GM12891 (cell line): ENCODE data around the gene G6PC3.

Experiments
- DNase-seq: peaks from one replicate; pipeline ENCODE4 v3.0.0; 2011; ENCODE audit warnings: low spot score; ENCODE audit not compliant: insufficient read length
- FAIRE-seq: peaks from 2 replicates; lab custom pipeline; 2011; peaks lifted over from hg19 to GRCh38; lab: Jason Lieb, UNC
- PAX5 ChIP-seq: IDR thresholded peaks from 2 replicates; pipeline ENCODE4 v1.6.1; 2011; ENCODE audit warnings: low read length, moderate library complexity, mild to moderate bottlenecking; ENCODE audit not compliant: insufficient read depth, severe bottlenecking
- POLR2A ChIP-seq: IDR thresholded peaks from 2 replicates; pipeline ENCODE4 v1.6.1; 2011; ENCODE audit warnings: low read depth, low read length, control low read depth
- POLR2AphosphoS5 ChIP-seq: IDR thresholded peaks from 2 replicates; pipeline ENCODE4 v1.6.1; 2011; ENCODE audit warnings: low read depth, low read length, control low read depth
- POU2F2 ChIP-seq: IDR thresholded peaks from 2 replicates; pipeline ENCODE4 v1.6.1; 2011; ENCODE audit warnings: low read depth, mild to moderate bottlenecking, control low read depth, low read length, moderate library complexity
- SPI1 ChIP-seq: IDR thresholded peaks from 2 replicates; pipeline ENCODE4 v1.6.1; 2011; ENCODE audit warnings: low read depth, low read length, control low read depth
- TAF1 ChIP-seq: IDR thresholded peaks from 2 replicates; pipeline ENCODE4 v1.6.1; 2011; ENCODE audit warnings: low read depth, low read length, control low read depth

G6PC3 gene

DNA sequence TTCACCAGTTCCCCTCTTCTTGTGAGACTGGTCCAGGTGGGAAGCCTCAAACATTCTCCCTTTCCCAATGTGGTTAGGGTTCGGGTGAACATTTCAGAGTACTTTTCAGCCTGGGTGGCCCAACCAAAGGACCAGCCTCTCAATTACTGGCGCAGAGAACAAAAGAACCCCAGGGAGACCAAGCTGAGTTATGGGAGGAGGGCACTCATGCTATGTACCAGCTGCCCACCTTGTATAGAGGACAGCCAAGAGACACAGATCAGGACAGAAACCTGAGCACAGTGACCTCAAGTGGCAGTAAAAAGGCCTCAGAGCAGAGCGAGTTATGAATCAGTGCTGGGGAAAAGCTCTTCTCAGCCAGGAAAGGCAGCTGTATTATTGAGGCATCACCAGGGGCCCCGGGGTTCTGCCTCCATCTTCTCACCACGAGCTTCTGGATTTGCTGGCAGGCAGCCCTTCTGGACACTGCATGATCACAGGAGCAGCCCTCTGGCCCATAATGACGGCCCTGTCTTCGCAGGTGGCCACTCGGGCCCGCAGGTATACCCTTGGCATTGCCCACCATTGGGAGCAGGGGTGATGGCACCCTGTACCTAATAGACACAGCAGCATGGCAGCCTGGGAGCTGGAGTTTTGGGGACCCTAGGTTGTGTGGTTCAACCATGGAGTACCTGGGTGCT lies 3.8 kb downstream of the G6PC3 start:
- no peak for TF ChIP-seq POU2F2
- no peak for TF ChIP-seq TAF1
- no peak for TF ChIP-seq SPI1
- no peak for TF ChIP-seq PAX5
- no peak for TF ChIP-seq POLR2A
- TF ChIP-seq POLR2AphosphoS5 = no peak
- FAIRE-seq (no peak), DNase-seq (no peak)

DNA sequence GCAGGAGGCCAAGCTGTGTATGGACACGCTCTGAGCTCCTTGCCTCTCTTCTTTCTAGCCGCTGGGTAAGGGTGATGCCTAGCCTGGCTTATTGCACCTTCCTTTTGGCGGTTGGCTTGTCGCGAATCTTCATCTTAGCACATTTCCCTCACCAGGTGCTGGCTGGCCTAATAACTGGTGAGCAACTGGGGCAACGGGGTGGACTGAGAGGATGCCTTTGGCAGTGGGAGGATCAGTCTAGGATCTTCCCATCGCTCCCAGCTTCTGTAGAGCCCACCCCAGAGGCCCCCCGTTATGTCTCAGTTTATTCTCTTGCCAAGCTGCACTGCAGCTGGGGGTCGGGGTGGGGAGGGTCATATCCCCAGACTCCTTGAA lies 4.4 kb downstream of the G6PC3 start:
- FAIRE-seq = no peak
- no peak for DNase-seq
- TF ChIP-seq SPI1 = no peak
- no peak for TF ChIP-seq PAX5
- no peak for TF ChIP-seq POU2F2
- no peak for TF ChIP-seq TAF1
- TF ChIP-seq POLR2AphosphoS5 = no peak
- TF ChIP-seq POLR2A = no peak

DNA sequence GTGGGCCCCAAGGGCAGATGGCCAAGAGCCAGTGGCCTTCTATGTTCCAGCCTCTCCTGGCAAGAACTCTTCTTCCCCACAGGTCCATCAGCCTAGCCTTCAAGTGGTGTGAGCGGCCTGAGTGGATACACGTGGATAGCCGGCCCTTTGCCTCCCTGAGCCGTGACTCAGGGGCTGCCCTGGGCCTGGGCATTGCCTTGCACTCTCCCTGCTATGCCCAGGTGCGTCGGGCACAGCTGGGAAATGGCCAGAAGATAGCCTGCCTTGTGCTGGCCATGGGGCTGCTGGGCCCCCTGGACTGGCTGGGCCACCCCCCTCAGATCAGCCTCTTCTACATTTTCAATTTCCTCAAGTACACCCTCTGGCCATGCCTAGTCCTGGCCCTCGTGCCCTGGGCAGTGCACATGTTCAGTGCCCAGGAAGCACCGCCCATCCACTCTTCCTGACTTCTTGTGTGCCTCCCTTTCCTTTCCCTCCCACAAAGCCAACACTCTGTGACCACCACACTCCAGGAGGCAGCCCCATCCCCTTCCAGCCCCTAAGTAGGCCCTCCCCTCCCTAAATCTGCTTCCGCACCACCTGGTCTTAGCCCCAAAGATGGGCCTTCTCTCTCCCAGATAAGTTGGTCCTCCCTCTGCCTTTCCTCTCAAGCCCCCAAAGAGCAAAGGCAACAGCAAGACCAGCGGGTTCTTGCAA lies 5.2 kb downstream of the G6PC3 start:
- no peak for TF ChIP-seq POLR2A
- no peak for TF ChIP-seq PAX5
- no peak for TF ChIP-seq POLR2AphosphoS5
- TF ChIP-seq TAF1 = no peak
- TF ChIP-seq SPI1 = no peak
- TF ChIP-seq POU2F2 = no peak
- FAIRE-seq (no peak), DNase-seq (no peak)

GRCh38 chr17:44076716-44077594 lies 6.4 kb downstream of the G6PC3 start:
- DNase-seq = no peak
- TF ChIP-seq SPI1 = no peak
- TF ChIP-seq POU2F2 = no peak
- no peak for TF ChIP-seq POLR2A
- no peak for TF ChIP-seq TAF1
- no peak for TF ChIP-seq POLR2AphosphoS5
- TF ChIP-seq PAX5 = no peak
- FAIRE-seq = no peak

GRCh38 chr17:44077595-44077909 lies 7.0 kb downstream of the G6PC3 start:
- TF ChIP-seq SPI1 (no peak), PAX5 (no peak)
- no peak for DNase-seq
- FAIRE-seq = no peak

DNA sequence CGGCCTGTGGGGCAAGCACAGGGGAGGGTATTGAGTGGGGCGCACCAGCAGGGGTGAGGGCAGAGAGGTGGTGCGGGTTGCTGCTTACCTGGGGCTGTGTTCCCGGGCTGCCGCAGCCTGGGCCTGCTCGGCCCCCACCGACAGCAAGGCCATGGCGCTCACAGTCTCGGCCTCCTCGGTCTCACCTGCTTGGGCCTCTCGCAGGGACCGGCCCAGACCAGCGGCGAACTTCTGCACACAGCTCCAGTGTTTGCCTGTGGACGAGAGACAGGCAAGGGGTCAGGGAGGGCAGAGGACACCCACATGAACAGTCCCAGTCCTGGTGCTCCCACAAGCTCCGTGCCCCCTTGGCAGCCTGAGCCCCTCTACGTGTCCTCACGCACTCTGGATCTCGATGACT lies 7.9 kb downstream of the G6PC3 start:
- TF ChIP-seq POU2F2 (no peak), PAX5 (no peak), POLR2A (no peak), POLR2AphosphoS5 (no peak), SPI1 (no peak), TAF1 (no peak)
- FAIRE-seq = no peak
- DNase-seq = no peak

GRCh38 chr17:44079877-44080821 lies 9.6 kb downstream of the G6PC3 start:
- FAIRE-seq (no peak), DNase-seq (no peak)
- TF ChIP-seq PAX5 = no peak
- peak; percentile 89 for TF ChIP-seq SPI1
- TF ChIP-seq POLR2AphosphoS5 = no peak

GRCh38 chr17:44081681-44082080 lies 11.1 kb downstream of the G6PC3 start:
- DNase-seq (no peak), FAIRE-seq (no peak)
- TF ChIP-seq TAF1 (no peak), SPI1 (no peak), POLR2A (no peak), POU2F2 (no peak), POLR2AphosphoS5 (no peak), PAX5 (no peak)
